ENCODE results near the gene TGFBR3. TPM values are rescaled to one million over a fixed set of nuclear protein-coding genes. Genes with fewer than 3 reads are reported as not detected.
"Not testable (repeated sequence)": the region's sequence is repeated elsewhere in the genome, so short reads cannot be mapped to it uniquely, and the experiment has no call there.

Gene TGFBR3
- total RNA-seq, 2 experiments from 2014 or later = 5.5 to 7.5 TPM

DNA sequence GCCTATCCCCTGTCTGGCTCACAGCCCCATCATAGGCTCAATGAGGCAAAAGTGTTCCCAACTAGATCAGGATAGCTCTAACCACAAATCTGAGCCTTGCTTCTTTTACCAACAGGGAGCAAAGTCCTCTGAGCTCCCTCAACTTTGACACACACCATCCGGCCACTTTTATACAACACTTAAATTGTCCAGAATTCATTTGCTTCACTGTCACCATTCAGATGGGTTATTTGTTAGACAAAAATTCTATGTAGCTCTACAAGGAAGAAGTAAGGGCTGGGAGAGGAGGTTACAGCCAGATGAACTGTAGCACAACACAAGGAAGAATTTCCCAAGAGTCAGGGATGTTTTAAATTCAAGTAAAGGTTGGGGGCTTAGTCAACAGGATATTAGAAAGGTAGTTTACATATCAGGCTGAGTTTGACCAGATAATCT is 50.8 kb downstream of the TGFBR3 start:
- peaks cover 14% of the 10 kb centered on the region for H3K4me1 Mint-ChIP-seq (ENCODE audit: low read depth)
- TF ChIP-seq, protein P1, sequence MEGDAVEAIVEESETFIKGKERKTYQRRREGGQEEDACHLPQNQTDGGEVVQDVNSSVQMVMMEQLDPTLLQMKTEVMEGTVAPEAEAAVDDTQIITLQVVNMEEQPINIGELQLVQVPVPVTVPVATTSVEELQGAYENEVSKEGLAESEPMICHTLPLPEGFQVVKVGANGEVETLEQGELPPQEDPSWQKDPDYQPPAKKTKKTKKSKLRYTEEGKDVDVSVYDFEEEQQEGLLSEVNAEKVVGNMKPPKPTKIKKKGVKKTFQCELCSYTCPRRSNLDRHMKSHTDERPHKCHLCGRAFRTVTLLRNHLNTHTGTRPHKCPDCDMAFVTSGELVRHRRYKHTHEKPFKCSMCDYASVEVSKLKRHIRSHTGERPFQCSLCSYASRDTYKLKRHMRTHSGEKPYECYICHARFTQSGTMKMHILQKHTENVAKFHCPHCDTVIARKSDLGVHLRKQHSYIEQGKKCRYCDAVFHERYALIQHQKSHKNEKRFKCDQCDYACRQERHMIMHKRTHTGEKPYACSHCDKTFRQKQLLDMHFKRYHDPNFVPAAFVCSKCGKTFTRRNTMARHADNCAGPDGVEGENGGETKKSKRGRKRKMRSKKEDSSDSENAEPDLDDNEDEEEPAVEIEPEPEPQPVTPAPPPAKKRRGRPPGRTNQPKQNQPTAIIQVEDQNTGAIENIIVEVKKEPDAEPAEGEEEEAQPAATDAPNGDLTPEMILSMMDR (IDR thresholded peaks at IDR 0.05) = no peak
- no peak overlapping the region for H3K27ac Mint-ChIP-seq
- intact Hi-C loops (cut with micrococcal nuclease) = no loop called here
- ATAC-seq = no peak
- CTCF ChIA-PET = interaction anchor here (0.7 to 1.7 kb wide), 2 partner anchors 137 to 322 kb away, joined by 3 read pairs; no protein-coding TSS in a partner anchor
- POLR2A ChIA-PET = no interaction called here
- no peaks in the 10 kb centered on the region for H3K27me3 Mint-ChIP-seq
- no peak for DNase-seq
- no peaks in the 10 kb centered on the region for H3K9me3 Mint-ChIP-seq
- no peaks in the 10 kb centered on the region for H3K36me3 Mint-ChIP-seq (ENCODE audit: low read depth)
- H3K4me3 Mint-ChIP-seq = no peak overlapping the region

DNA sequence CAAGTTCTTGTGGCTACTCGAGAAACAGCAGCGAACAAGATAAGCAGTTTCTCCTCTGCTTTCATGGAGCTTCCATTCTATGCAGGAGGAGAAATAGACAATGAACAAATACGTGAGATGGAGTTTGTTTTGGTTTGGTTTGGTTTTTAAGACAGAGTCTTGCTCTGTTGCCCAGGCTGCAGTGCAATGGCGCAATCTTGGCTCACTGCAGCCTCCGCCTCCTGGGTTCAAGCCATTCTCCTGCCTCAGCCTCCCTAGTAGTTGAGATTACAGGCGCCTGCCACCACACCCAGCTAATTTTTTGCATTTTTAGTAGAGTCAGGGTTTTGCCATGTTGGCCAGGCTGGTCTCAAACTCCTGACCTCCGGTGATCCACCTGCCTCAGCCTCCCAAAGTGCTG is 51.4 kb downstream of the TGFBR3 start:
- POLR2A ChIA-PET; ATAC-seq; H3K27ac Mint-ChIP-seq; intact Hi-C loops (cut with micrococcal nuclease); DNase-seq; H3K9me3 Mint-ChIP-seq; H3K4me3 Mint-ChIP-seq; H3K36me3 Mint-ChIP-seq (ENCODE audit: low read depth); H3K27me3 Mint-ChIP-seq: not testable (repeated sequence)
- CTCF ChIA-PET = interaction anchor here (0.7 to 1.7 kb wide), 2 partner anchors 136 to 321 kb away, joined by 3 read pairs; no protein-coding TSS in a partner anchor
- peaks cover 18% of the 10 kb centered on the region for H3K4me1 Mint-ChIP-seq (ENCODE audit: low read depth)

DNA sequence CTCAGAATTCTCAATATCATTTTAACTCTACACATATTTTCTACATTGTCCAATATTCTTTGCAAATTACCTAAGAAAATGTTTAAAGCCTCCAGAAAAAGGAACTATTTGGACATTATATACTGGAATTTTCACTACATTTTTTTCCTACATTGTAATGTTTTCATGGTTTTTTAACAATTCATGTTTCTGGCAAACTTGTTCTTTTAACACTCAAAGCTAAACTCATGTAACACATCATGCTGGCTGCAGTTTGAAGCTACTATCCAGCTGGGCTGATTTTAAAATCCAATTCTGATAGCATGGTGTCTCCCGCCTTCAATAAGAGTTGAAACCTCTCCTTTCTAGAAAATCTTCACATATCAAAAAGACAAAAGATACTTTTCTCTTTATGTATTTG is 52.0 kb downstream of the TGFBR3 start:
- intact Hi-C loops (cut with micrococcal nuclease) = no loop called here
- POLR2A ChIA-PET = interaction anchor here (1.1 kb wide), 1 partner anchor 12 kb away, joined by 4 read pairs; no protein-coding TSS in a partner anchor
- TF ChIP-seq, protein P1 (IDR thresholded peaks at IDR 0.05) = no peak
- CTCF ChIA-PET = interaction anchor here (1.7 kb wide), 1 partner anchor 135 kb away, joined by 3 read pairs; no protein-coding TSS in a partner anchor
- DNase-seq (no peak), ATAC-seq (no peak)
- Mint-ChIP-seq H3K4me1 (ENCODE audit: low read depth) (peaks cover 18% of the 10 kb centered on the region), H3K4me3 (no peak overlapping the region), H3K27ac (no peak overlapping the region), H3K9me3 (no peaks in the 10 kb centered on the region), H3K36me3 (ENCODE audit: low read depth) (no peaks in the 10 kb centered on the region), H3K27me3 (no peaks in the 10 kb centered on the region)

- ATAC-seq (no peak), DNase-seq (no peak)
- Mint-ChIP-seq H3K9me3 (no peaks in the 10 kb centered on the region), H3K36me3 (ENCODE audit: low read depth) (no peaks in the 10 kb centered on the region), H3K4me1 (ENCODE audit: low read depth) (peaks cover 19% of the 10 kb centered on the region), H3K27ac (no peak overlapping the region), H3K27me3 (no peaks in the 10 kb centered on the region), H3K4me3 (no peak overlapping the region)
- intact Hi-C loops (cut with micrococcal nuclease) = no loop called here
- POLR2A ChIA-PET = no interaction called here
- TF ChIP-seq, protein P1 (IDR thresholded peaks at IDR 0.05) = no peak
- CTCF ChIA-PET = no interaction called here
Observed at GRCh38 chr1:91831132-91831930, 54.6 kb downstream of the TGFBR3 start.

GRCh38 chr1:91830242-91831131 is 55.5 kb downstream of the TGFBR3 start:
- CTCF ChIA-PET = interaction anchor here (1.3 kb wide), 1 partner anchor 21 kb away, joined by 3 read pairs; no protein-coding TSS in a partner anchor
- intact Hi-C loops (cut with micrococcal nuclease) = no loop called here
- POLR2A ChIA-PET = no interaction called here
- Mint-ChIP-seq H3K27ac (no peak overlapping the region), H3K4me3 (no peak overlapping the region), H3K9me3 (no peaks in the 10 kb centered on the region), H3K27me3 (no peaks in the 10 kb centered on the region), H3K36me3 (ENCODE audit: low read depth) (no peaks in the 10 kb centered on the region), H3K4me1 (ENCODE audit: low read depth) (peaks cover 21% of the 10 kb centered on the region)
- TF ChIP-seq, protein P1 (IDR thresholded peaks at IDR 0.05) = no peak
- no peak for ATAC-seq
- no peak for DNase-seq

All from activated CD8-positive, alpha-beta T cell treated with anti-CD3 and anti-CD28 coated beads for 36 hours (primary cell).